AG20443 (cell line): ENCODE data around the gene SPOCK1.
A peak's percentile ranks its signal among the peaks of the same experiment; 100 is the strongest.
"Not testable (repeated sequence)": the region's sequence is repeated elsewhere in the genome, so short reads cannot be mapped to it uniquely, and the experiment has no call there.

Experiments
- DNase-seq: peaks from one replicate; pipeline ENCODE4 v3.0.0; 2012; ENCODE audit warnings: low spot score, mixed read lengths

Gene SPOCK1

GRCh38 chr5:137395011-137395755, 103.9 kb downstream of the SPOCK1 start:
- DNase-seq, result peak; percentile 67

GRCh38 chr5:137394380-137394779, 104.7 kb downstream of the SPOCK1 start:
- no peak for DNase-seq

GRCh38 chr5:137393196-137393993, 105.7 kb downstream of the SPOCK1 start:
- no peak for DNase-seq

- DNase-seq, result no peak
Observed at GRCh38 chr5:137392261-137392660, 106.9 kb downstream of the SPOCK1 start.

GRCh38 chr5:137391044-137391443, 108.1 kb downstream of the SPOCK1 start:
- not testable (repeated sequence) for DNase-seq

- no peak for DNase-seq
Observed at GRCh38 chr5:137389042-137389441, 110.1 kb downstream of the SPOCK1 start.

GRCh38 chr5:137385064-137385463, 114.1 kb downstream of the SPOCK1 start:
- no peak for DNase-seq

GRCh38 chr5:137383909-137384308, 115.2 kb downstream of the SPOCK1 start:
- DNase-seq, result no peak

- DNase-seq, result no peak
Observed at GRCh38 chr5:137381555-137381954, 117.6 kb downstream of the SPOCK1 start.

- no peak for DNase-seq
Observed at GRCh38 chr5:137379555-137380286, 119.4 kb downstream of the SPOCK1 start.

- no peak for DNase-seq
Observed at GRCh38 chr5:137375741-137376526, 123.2 kb downstream of the SPOCK1 start.

- no peak for DNase-seq
Observed at GRCh38 chr5:137374110-137374714, 124.9 kb downstream of the SPOCK1 start.

GRCh38 chr5:137372773-137373160, 126.4 kb downstream of the SPOCK1 start:
- peak; percentile 58 for DNase-seq

GRCh38 chr5:137372016-137372772, 126.9 kb downstream of the SPOCK1 start:
- no peak for DNase-seq

- DNase-seq, result no peak
Observed at GRCh38 chr5:137370096-137371071, 128.7 kb downstream of the SPOCK1 start.

GRCh38 chr5:137368651-137369050, 130.5 kb downstream of the SPOCK1 start:
- DNase-seq, result no peak

GRCh38 chr5:137367951-137368350, 131.2 kb downstream of the SPOCK1 start:
- no peak for DNase-seq

- DNase-seq, result no peak
Observed at GRCh38 chr5:137366526-137366925, 132.6 kb downstream of the SPOCK1 start.

GRCh38 chr5:137365126-137365865, 133.8 kb downstream of the SPOCK1 start:
- peak; percentile 35 for DNase-seq
